BLaER1 (cell line): ENCODE results near the gene F13A1.

Experiments
- H3K27ac ChIP-seq: shearing (Covaris generic); formaldehyde crosslinking; 2 replicates; pipeline ENCODE4 v1.8.1; 2022
- H3K27me3 ChIP-seq: shearing (Covaris generic); formaldehyde crosslinking; 2 replicates; pipeline ENCODE4 v1.8.1; 2022
- H3K36me3 ChIP-seq: shearing (Covaris generic); formaldehyde crosslinking; 2 replicates; pipeline ENCODE4 v1.8.1; 2022
- H3K4me1 ChIP-seq: shearing (Covaris generic); formaldehyde crosslinking; 2 replicates; pipeline ENCODE4 v1.8.1; 2022
- H3K4me2 ChIP-seq: shearing (Covaris generic); formaldehyde crosslinking; 2 replicates; pipeline ENCODE4 v1.8.1; 2022
- H3K4me3 ChIP-seq: shearing (Covaris generic); formaldehyde crosslinking; 2 replicates; pipeline ENCODE4 v1.8.1; 2022
- H3K9ac ChIP-seq: shearing (Covaris generic); formaldehyde crosslinking; 2 replicates; pipeline ENCODE4 v1.8.1; 2022
- H3K9me3 ChIP-seq: shearing (Covaris generic); formaldehyde crosslinking; 2 replicates; pipeline ENCODE4 v1.8.1; 2022
- H4K20me1 ChIP-seq: shearing (Covaris generic); formaldehyde crosslinking; 2 replicates; pipeline ENCODE4 v1.8.1; 2022
- Cebpa-rat ChIP-seq: shearing (Covaris generic); IDR thresholded peaks from 2 replicates; pipeline ENCODE4 v1.8.1; 2022

Gene F13A1

DNA sequence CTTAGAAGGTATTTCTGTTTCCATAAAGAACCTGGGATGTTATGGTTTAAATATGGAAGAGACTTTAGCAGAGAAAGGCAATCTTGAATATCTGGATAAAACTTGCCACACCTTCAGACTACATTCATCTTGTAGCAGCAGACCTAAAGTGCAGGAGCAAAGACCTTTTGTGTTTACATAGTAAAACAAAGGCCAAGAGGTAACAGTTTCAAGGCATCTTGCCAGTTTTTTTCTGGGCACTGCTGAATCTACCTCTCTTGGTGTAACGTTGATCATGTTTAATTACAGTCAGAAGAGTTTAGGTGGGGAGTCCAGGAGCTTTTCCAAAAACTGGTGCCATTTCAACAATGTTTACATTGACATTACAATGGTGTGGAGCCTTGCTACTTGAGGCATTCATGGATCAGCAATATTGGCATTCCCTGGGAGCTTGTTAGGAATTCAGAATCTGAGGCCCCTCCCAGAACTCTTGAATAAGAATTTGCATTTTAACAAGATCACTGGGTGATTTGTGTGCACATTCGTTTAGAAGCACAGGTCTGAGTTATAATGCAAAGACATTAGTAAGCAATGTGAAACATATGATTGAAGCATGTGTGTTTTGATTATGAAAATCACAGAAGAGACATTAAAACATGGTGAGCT is 94.5 kb downstream of the F13A1 start:
- Histone ChIP-seq H3K4me1 (peaks cover 5% of the 10 kb centered on the region; the same call in 1 of the 2 replicates), H3K9ac (no peak overlapping the region), H3K9me3 (no peaks in the 10 kb centered on the region), H3K4me2 (no peak overlapping the region), H3K27ac (no peak overlapping the region), H4K20me1 (no peaks in the 10 kb centered on the region), H3K4me3 (no peak overlapping the region), H3K27me3 (no peaks in the 10 kb centered on the region), H3K36me3 (no peaks in the 10 kb centered on the region)
- no peak for TF ChIP-seq Cebpa-rat

DNA sequence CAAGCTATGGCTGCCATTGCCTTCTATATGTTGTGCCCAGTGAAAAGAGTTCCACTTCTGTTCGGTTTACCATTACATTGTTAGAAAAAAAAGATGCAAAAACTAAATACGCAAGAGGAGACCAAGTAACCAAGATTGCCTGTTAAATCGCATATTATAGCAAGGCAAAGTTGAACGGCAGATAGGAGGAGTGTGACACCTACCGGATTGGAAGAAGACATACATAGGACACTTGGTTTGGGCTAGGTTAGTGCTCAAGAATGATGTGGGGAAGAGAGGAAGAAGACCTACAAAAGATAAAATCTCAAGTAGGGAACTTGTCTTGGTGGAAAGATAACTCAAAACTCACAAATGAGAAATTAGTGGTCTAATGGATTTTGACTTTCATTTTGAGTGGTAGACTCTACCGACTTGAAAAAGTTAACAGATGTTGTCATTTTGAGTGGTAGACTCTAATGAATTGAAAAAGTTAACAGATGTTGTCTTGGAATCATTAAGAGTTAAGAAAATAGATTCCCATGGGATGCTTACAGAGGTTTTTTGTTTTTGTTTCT is 95.5 kb downstream of the F13A1 start:
- H3K27me3 ChIP-seq = no peaks in the 10 kb centered on the region
- no peak overlapping the region for H3K4me3 ChIP-seq
- 0 out of 2 replicates have a peak, but pooled peaks cover under 1% of the 10 kb centered on the region for H3K4me1 ChIP-seq
- H3K9me3 ChIP-seq = no peaks in the 10 kb centered on the region
- H3K4me2 ChIP-seq = no peak overlapping the region
- no peaks in the 10 kb centered on the region for H4K20me1 ChIP-seq
- no peaks in the 10 kb centered on the region for H3K36me3 ChIP-seq
- no peak overlapping the region for H3K27ac ChIP-seq
- H3K9ac ChIP-seq = no peak overlapping the region
- TF ChIP-seq Cebpa-rat = no peak

DNA sequence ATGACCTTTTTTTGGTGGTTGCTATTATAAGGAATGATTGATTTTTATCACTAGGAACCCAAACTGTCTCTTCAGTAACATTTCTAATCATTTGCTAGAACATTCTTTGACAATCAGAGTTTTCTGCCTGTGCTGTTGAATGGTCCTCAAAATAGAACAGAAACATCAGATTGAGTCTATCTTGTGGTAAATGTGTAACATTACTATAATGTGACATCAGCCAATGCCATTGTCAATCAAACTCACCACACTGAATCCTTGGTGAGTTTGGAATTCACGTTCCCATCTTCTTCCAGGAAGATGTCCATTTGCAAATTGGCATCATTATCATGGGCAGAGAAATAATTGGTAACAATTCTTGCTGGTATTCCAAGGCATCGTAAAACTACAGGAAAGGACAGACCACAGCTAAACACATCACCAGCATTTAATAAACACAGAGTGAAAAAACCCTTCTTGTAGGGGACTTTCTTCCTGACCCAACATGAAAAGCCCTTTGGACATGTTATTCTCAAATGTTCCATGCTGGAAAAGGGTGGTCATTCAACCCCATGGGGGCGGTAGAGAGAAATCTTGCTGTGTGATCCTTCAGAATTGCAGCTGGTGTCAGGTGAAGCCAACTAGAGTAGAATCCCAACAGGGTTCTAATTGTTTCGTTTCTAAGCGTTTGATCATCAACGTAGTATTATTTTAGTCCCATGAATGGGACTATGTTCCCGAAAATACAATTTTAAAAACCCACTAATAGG is 98.5 kb downstream of the F13A1 start:
- no peak overlapping the region for H3K27ac ChIP-seq
- no peak for TF ChIP-seq Cebpa-rat

DNA sequence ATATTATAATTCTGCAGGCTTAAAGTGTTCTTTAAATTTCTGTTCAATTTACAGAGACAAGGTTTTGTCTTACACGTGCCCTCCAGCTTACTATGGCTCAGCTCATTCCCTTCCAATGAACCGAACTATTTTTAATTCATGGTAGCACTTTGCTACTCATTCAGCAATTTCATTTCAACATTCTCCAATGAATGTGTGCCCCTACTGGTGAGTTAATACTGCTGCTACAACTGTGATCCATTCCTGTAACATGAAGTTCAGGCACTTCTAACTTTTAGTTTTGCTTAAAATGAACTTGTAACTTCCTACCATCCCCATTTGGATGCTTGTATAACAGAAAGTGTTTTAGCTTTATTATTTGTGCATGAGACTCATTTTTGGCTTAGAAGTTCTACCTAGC is 99.7 kb downstream of the F13A1 start:
- no peak overlapping the region for H3K27ac ChIP-seq

More for the DNA sequence above, 98.5 kb downstream of the F13A1 start:
- H3K9me3 ChIP-seq = no peaks in the 10 kb centered on the region
- no peak overlapping the region for H3K4me3 ChIP-seq
- H4K20me1 ChIP-seq = no peaks in the 10 kb centered on the region
- no peak overlapping the region for H3K4me2 ChIP-seq
- H3K27me3 ChIP-seq = no peaks in the 10 kb centered on the region
- H3K9ac ChIP-seq = no peak overlapping the region
- no peaks in the 10 kb centered on the region for H3K36me3 ChIP-seq
- no peaks in the 10 kb centered on the region for H3K4me1 ChIP-seq

DNA sequence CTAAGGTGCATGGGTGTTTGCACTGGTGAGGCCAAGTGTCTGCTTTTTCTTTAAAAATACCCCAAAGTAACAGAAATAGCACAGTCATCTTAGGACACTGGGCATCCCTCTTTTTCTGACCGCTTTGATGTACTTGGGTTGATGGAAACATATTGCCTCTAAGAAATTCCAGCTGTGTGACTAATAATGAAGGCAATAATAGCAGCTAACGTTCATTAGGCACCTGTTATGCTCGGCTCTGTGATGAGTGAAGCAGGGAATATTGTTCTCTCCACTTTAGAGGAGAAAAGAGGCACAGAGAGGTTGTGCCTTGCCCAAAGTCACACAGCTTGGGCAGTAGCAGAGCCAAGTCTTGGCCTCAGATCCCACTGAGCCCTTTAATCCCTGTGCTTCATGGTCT is 100.7 kb downstream of the F13A1 start:
- H3K4me2 ChIP-seq = no peak overlapping the region
- no peaks in the 10 kb centered on the region for H3K4me1 ChIP-seq
- H3K27me3 ChIP-seq = no peaks in the 10 kb centered on the region
- H3K9ac ChIP-seq = no peak overlapping the region
- no peaks in the 10 kb centered on the region for H3K36me3 ChIP-seq
- no peaks in the 10 kb centered on the region for H3K9me3 ChIP-seq
- H4K20me1 ChIP-seq = no peaks in the 10 kb centered on the region
- TF ChIP-seq Cebpa-rat = no peak
- H3K27ac ChIP-seq = no peak overlapping the region
- no peak overlapping the region for H3K4me3 ChIP-seq

More for the DNA sequence above, 99.7 kb downstream of the F13A1 start:
- Histone ChIP-seq H3K9me3 (no peaks in the 10 kb centered on the region), H3K36me3 (no peaks in the 10 kb centered on the region), H3K4me1 (no peaks in the 10 kb centered on the region), H4K20me1 (no peaks in the 10 kb centered on the region), H3K4me3 (no peak overlapping the region), H3K27me3 (no peaks in the 10 kb centered on the region), H3K9ac (no peak overlapping the region), H3K4me2 (no peak overlapping the region)
- no peak for TF ChIP-seq Cebpa-rat

DNA sequence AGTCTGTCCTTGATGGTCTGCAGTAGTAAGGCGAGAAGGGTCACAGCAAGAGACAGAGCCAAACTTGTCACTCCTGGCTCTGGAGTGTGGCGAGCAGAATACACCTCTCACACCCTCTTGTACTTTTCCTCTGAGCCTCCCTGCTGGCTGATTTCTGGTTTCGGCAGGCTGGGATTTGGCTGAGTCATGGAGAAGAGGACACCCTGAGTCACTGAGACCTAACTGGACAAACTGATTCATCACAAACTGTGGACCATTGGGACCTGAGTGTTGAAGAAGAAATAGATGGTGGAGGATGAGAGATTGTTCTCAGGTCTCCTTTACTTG is 101.7 kb downstream of the F13A1 start:
- H3K27me3 ChIP-seq = no peaks in the 10 kb centered on the region
- no peak overlapping the region for H3K4me2 ChIP-seq
- H3K9me3 ChIP-seq = no peaks in the 10 kb centered on the region
- no peak for TF ChIP-seq Cebpa-rat
- no peak overlapping the region for H3K4me3 ChIP-seq
- H3K27ac ChIP-seq = no peak overlapping the region
- no peaks in the 10 kb centered on the region for H4K20me1 ChIP-seq
- H3K9ac ChIP-seq = no peak overlapping the region
- no peaks in the 10 kb centered on the region for H3K4me1 ChIP-seq
- no peaks in the 10 kb centered on the region for H3K36me3 ChIP-seq

DNA sequence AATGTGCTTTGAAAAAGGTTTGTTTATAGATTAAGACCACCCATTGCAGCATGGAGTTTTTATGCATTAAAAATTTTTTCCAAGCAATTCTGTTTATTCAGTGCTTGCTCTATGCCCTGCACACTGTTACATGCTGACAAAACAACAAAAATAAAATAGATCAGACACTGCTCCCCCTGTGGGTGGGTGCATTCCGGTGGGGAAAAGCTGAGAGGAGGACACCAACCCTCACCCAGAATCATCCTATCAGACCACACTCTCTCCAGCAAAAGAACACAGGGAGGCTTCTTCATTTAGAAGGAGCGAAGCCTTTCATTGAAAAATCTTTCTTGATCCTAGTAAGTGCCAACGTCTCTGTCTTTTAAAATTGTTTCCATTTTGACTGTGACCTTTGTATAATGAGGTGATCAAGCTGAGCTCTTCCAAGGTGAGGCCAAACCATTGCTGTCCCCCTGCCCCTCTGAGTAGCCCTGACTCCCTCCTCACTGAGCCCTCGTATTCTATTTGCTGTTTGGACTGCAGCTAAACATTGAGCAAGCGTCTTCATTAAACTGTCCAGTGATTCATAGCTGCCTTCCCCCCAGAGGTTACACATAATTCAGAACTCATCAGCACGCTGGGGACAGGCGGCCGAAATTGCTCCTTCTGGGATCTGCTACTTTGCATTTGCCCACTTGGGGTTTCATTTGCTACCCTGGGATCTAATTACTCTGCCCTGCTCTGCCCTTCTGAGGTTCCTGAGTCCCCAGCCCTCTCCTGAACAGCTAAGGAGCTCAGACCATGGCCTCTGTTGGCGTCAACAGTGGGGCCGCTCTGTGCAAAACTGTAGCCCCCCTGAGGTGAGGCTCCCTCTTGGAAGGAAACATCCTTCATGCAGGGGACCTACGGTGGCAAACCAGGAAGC is 102.4 kb downstream of the F13A1 start:
- H3K9ac ChIP-seq = no peak overlapping the region
- no peak overlapping the region for H3K4me2 ChIP-seq

DNA sequence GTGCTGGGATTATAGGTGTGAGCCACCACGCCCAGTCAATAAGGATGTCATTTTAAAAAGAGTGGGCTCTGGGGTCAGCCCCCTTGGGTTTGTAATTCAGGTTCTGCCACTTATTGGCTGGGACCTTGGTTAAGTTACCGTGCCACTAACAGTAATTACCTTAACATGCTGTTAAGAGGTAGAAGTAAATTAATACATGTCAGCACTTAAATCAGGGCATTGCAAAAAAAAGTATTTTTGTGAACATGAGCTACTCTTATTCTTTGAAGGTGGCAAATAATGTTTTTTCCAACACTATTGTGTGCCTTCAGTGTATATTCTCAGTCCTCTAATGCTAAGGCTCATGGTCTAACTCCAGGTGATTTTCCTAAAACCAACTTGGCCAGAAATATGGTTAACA is 109.5 kb downstream of the F13A1 start:
- Histone ChIP-seq H3K27ac (no peak overlapping the region), H3K27me3 (no peaks in the 10 kb centered on the region), H3K36me3 (no peaks in the 10 kb centered on the region), H4K20me1 (no peaks in the 10 kb centered on the region), H3K9ac (no peak overlapping the region), H3K4me2 (no peak overlapping the region), H3K4me3 (no peak overlapping the region), H3K9me3 (peaks cover 14% of the 10 kb centered on the region), H3K4me1 (no peaks in the 10 kb centered on the region)
- TF ChIP-seq Cebpa-rat = no peak

More for the DNA sequence above, 102.4 kb downstream of the F13A1 start:
- H3K36me3 ChIP-seq = no peaks in the 10 kb centered on the region
- H3K4me1 ChIP-seq = no peaks in the 10 kb centered on the region
- no peak overlapping the region for H3K4me3 ChIP-seq
- H3K27me3 ChIP-seq = no peaks in the 10 kb centered on the region
- H3K9me3 ChIP-seq = no peaks in the 10 kb centered on the region
- TF ChIP-seq Cebpa-rat = no peak
- no peaks in the 10 kb centered on the region for H4K20me1 ChIP-seq
- H3K27ac ChIP-seq = no peak overlapping the region

DNA sequence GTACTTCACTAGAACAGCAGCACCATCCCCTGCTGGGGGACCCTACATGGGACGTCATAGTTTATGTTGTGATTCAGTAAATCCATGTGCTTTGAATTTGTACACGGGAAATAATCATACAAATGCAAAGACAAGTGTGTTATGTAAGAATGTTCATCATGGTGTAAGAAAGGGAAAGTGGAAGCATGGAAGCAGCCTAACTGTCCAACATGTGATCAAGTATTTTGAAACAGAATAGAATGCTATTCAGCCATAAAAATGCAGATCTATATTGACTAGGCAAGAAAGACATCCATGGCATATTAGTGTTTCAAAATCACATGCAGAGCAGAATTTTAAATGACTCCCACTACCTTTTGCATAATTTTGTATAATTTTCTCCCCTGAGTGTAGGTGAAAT is 117.6 kb downstream of the F13A1 start:
- Histone ChIP-seq H3K27ac (no peak overlapping the region), H3K9me3 (peaks cover 10% of the 10 kb centered on the region), H3K4me3 (no peak overlapping the region), H3K27me3 (no peaks in the 10 kb centered on the region), H3K4me1 (no peaks in the 10 kb centered on the region), H3K9ac (no peak overlapping the region), H3K36me3 (no peaks in the 10 kb centered on the region), H4K20me1 (no peaks in the 10 kb centered on the region), H3K4me2 (no peak overlapping the region)
- TF ChIP-seq Cebpa-rat = no peak
